H1 (cell line): Measurements from ENCODE around the gene DOK7. TPM values are rescaled to one million over a fixed set of nuclear protein-coding genes. Genes with fewer than 3 reads are reported as not detected.
A peak's percentile ranks its signal among the peaks of the same experiment; 100 is the strongest.

Source experiments
- CTCF ChIA-PET: fragments of 300-600 bp; sonication (Branson Sonifier 250); formaldehyde crosslinking; loops from one replicate; lab custom pipeline; 2021; ENCODE audit not compliant: partially characterized antibody; lab: Charles Lee
- POLR2A ChIA-PET: fragments of 300-600 bp; sonication (Branson Sonifier 250); formaldehyde crosslinking; loops from one replicate; lab custom pipeline; 2021; ENCODE audit warnings: inconsistent platforms; ENCODE audit not compliant: partially characterized antibody; lab: Charles Lee
- DNase-seq, 2 experiments: peaks; one replicate each; pipeline versions ENCODE4 v3.0.0 to v3.0.0-alpha.2; 2010 to 2022; ENCODE audit warnings: low spot score in 2 of 2, low read depth in 1 of 2, mixed read lengths in 1 of 2
- FAIRE-seq: peaks from 2 replicates; lab custom pipeline; 2011; peaks lifted over from hg19 to GRCh38; lab: Jason Lieb, UNC
- H2AFZ ChIP-seq: 2 replicates; pipeline ENCODE4 v1.8.1; 2012; ENCODE audit warnings: low read length, inconsistent platforms
- H2AK5ac ChIP-seq: 2 replicates; pipeline ENCODE4 v1.6.1; 2013; ENCODE audit warnings: low read depth, low read length
- H2BK120ac ChIP-seq: replicated peaks from 2 replicates; pipeline ENCODE3; 2013; ENCODE audit warnings: low read depth, low read length, inconsistent platforms
- H2BK12ac ChIP-seq: 2 replicates; pipeline ENCODE4 v1.6.1; 2013; ENCODE audit warnings: low read depth, low read length
- H2BK15ac ChIP-seq: 2 replicates; pipeline ENCODE4 v1.6.1; 2013; ENCODE audit warnings: low read length
- H2BK20ac ChIP-seq: 2 replicates; pipeline ENCODE4 v1.6.1; 2013; ENCODE audit warnings: low read length
- H2BK5ac ChIP-seq: 2 replicates; pipeline ENCODE4 v1.6.1; 2013; ENCODE audit warnings: low read depth, low read length
- H3K14ac ChIP-seq: 2 replicates; pipeline ENCODE4 v1.6.1; 2013; ENCODE audit warnings: inconsistent platforms; ENCODE audit not compliant: insufficient read length
- H3K18ac ChIP-seq: 2 replicates; pipeline ENCODE4 v1.6.1; 2013; ENCODE audit warnings: low read length; ENCODE audit errors: extremely low read depth
- H3K23ac ChIP-seq: 2 replicates; pipeline ENCODE4 v1.6.1; 2013; ENCODE audit warnings: inconsistent platforms; ENCODE audit not compliant: insufficient read length
- H3K23me2 ChIP-seq: 2 replicates; pipeline ENCODE4 v1.6.1; 2013; ENCODE audit warnings: low read depth, low read length
- H3K27ac ChIP-seq: 2 replicates; pipeline ENCODE4 v1.6.1; 2011; ENCODE audit warnings: low read depth, low read length, inconsistent platforms
- H3K27me3 ChIP-seq, 4 experiments: replicated peaks in 1 of 4; 1 replicate in 1 of 4; 2 replicates in 3 of 4; pipeline versions ENCODE4 v1.6.1 to v1.8.1; 2011 to 2013; ENCODE audit warnings: low read length in 3 of 4, mild to moderate bottlenecking in 3 of 4, inconsistent platforms in 2 of 4, mixed read lengths in 2 of 4, moderate library complexity in 1 of 4; ENCODE audit not compliant: control insufficient read depth in 3 of 4, insufficient read depth in 3 of 4; ENCODE audit errors: extremely low read depth in 1 of 4
- H3K36me3 ChIP-seq, 4 experiments: 2 replicates each; pipeline versions ENCODE4 v1.6.1 to v1.8.1; 2011 to 2013; ENCODE audit warnings: mild to moderate bottlenecking in 4 of 4, low read length in 3 of 4, moderate library complexity in 2 of 4, control low read depth in 1 of 4, inconsistent platforms in 1 of 4; ENCODE audit not compliant: insufficient read depth in 4 of 4, control insufficient read depth in 2 of 4
- H3K4ac ChIP-seq: replicated peaks from 2 replicates; pipeline ENCODE3; 2013; ENCODE audit warnings: low read length, low read depth, mixed read lengths, inconsistent platforms; ENCODE audit not compliant: insufficient read length
- H3K4me1 ChIP-seq, 4 experiments: replicated peaks in 1 of 4; 1 replicate in 1 of 4; 2 replicates in 3 of 4; pipeline versions ENCODE4 v1.6.1 to v1.8.1; 2011 to 2013; ENCODE audit warnings: low read length in 3 of 4, inconsistent platforms in 2 of 4, mixed read lengths in 1 of 4; ENCODE audit not compliant: insufficient read depth in 4 of 4, control insufficient read depth in 3 of 4
- H3K4me2 ChIP-seq, 2 experiments: 2 replicates each; pipeline versions ENCODE4 v1.6.1 to v1.8.1; 2011 to 2013; ENCODE audit warnings: low read depth in 2 of 2, low read length in 2 of 2, control low read depth in 1 of 2, inconsistent platforms in 1 of 2, mild to moderate bottlenecking in 1 of 2; ENCODE audit not compliant: insufficient read depth in 1 of 2
- H3K4me3 ChIP-seq, 4 experiments: fragments of 200-600, 300-600 bp in 1 of 4; sonication (generic), shearing (Covaris generic), sonication (Bioruptor Twin) in 1 of 4; 2 replicates each; pipeline versions ENCODE4 v1.5.1 to v1.8.1; 2011 to 2016; ENCODE audit warnings: low read length in 4 of 4, low read depth in 3 of 4, control low read depth in 2 of 4, inconsistent platforms in 2 of 4, mild to moderate bottlenecking in 2 of 4, mixed read lengths in 1 of 4, moderate library complexity in 1 of 4; ENCODE audit not compliant: insufficient read depth in 2 of 4; ENCODE audit errors: extremely low read depth in 1 of 4
- H3K56ac ChIP-seq: replicated peaks from 2 replicates; pipeline ENCODE3; 2013; ENCODE audit warnings: low read depth, mild to moderate bottlenecking, mixed read lengths, low read length, inconsistent platforms; ENCODE audit not compliant: insufficient read length
- H3K79me1 ChIP-seq: 2 replicates; pipeline ENCODE4 v1.6.1; 2013; ENCODE audit warnings: low read depth, low read length, control low read depth
- H3K79me2 ChIP-seq, 2 experiments: 2 replicates each; pipeline versions ENCODE4 v1.6.1 to v1.8.1; 2012 to 2013; ENCODE audit warnings: low read length in 2 of 2, mild to moderate bottlenecking in 2 of 2, inconsistent platforms in 1 of 2; ENCODE audit not compliant: insufficient read depth in 2 of 2, control insufficient read depth in 1 of 2
- H3K9ac ChIP-seq, 4 experiments: replicated peaks in 1 of 4; 1 replicate in 1 of 4; 2 replicates in 3 of 4; pipeline versions ENCODE4 v1.6.1 to v1.8.1; 2011 to 2013; ENCODE audit warnings: low read depth in 3 of 4, low read length in 3 of 4, control low read depth in 2 of 4, mild to moderate bottlenecking in 2 of 4, moderate library complexity in 2 of 4, inconsistent platforms in 1 of 4; ENCODE audit errors: extremely low read depth in 1 of 4
- H3K9me3 ChIP-seq, 2 experiments: 2 replicates each; pipeline versions ENCODE4 v1.6.1 to v1.8.1; 2012 to 2013; ENCODE audit warnings: mild to moderate bottlenecking in 2 of 2, moderate library complexity in 2 of 2, control low read depth in 1 of 2, inconsistent platforms in 1 of 2, low read depth in 1 of 2, low read length in 1 of 2, mixed read lengths in 1 of 2; ENCODE audit not compliant: insufficient read depth in 2 of 2
- H4K20me1 ChIP-seq, 2 experiments: replicated peaks in 1 of 2; 2 replicates each; pipeline versions ENCODE3 to v1.8.1; 2011 to 2013; ENCODE audit warnings: inconsistent platforms in 2 of 2, low read length in 2 of 2, mild to moderate bottlenecking in 1 of 2; ENCODE audit not compliant: insufficient read depth in 2 of 2, control insufficient read depth in 1 of 2
- H4K5ac ChIP-seq: 2 replicates; pipeline ENCODE4 v1.6.1; 2013; ENCODE audit warnings: low read length, low read depth, mixed read lengths, inconsistent platforms; ENCODE audit not compliant: insufficient read length
- H4K8ac ChIP-seq: 2 replicates; pipeline ENCODE4 v1.8.0; 2013; ENCODE audit warnings: mild to moderate bottlenecking, moderate library complexity, low read length, inconsistent platforms; ENCODE audit not compliant: insufficient read depth; ENCODE audit errors: extremely low read depth
- H4K91ac ChIP-seq: replicated peaks from 2 replicates; pipeline ENCODE3; 2013; ENCODE audit warnings: low read length, mixed read lengths, inconsistent platforms; ENCODE audit not compliant: insufficient read length
- ATF2 ChIP-seq: IDR thresholded peaks from 2 replicates; pipeline ENCODE4 v1.6.1; 2012; ENCODE audit warnings: low read length, inconsistent platforms
- BCL11A ChIP-seq, 2 experiments: IDR thresholded peaks; one replicate each; pipeline ENCODE4 v1.6.1; 2011; ENCODE audit warnings: low read depth in 2 of 2, low read length in 2 of 2, mild to moderate bottlenecking in 2 of 2
- CHD1 ChIP-seq: IDR thresholded peaks from 2 replicates; pipeline ENCODE4 v1.6.1; 2012; ENCODE audit warnings: low read depth, low read length, improper control_type of control experiment
- EP300 ChIP-seq, 2 experiments: IDR thresholded peaks; 1 replicate in 1 of 2; 2 replicates in 1 of 2; pipeline ENCODE4 v1.6.1; 2011 to 2012; ENCODE audit warnings: low read depth in 2 of 2, low read length in 2 of 2, mild to moderate bottlenecking in 2 of 2, borderline replicate concordance in 1 of 2, inconsistent platforms in 1 of 2, moderate library complexity in 1 of 2
- HDAC6 ChIP-seq: IDR thresholded peaks from one replicate; pipeline ENCODE4 v1.7.1; 2012; ENCODE audit warnings: low read depth, mild to moderate bottlenecking, inconsistent platforms, low read length, moderate library complexity
- POLR2AphosphoS5 ChIP-seq: IDR thresholded peaks from 2 replicates; pipeline ENCODE4 v1.6.1; 2011; ENCODE audit warnings: low read depth, low read length
- SAP30 ChIP-seq: fragments of 300-600 bp; sonication (generic); IDR thresholded peaks from 2 replicates; pipeline ENCODE4 v1.7.1; 2012; ENCODE audit warnings: low read length, moderate library complexity, mild to moderate bottlenecking, inconsistent platforms; ENCODE audit not compliant: insufficient read depth, insufficient replicate concordance
- YY1 ChIP-seq: IDR thresholded peaks from 2 replicates; pipeline ENCODE4 v1.6.1; 2011; ENCODE audit warnings: low read depth, mild to moderate bottlenecking, low read length
- WGBS, 2 experiments: shearing (Covaris generic) in 1 of 2; methylation state at CpG; one replicate each; pipeline versions ENCODE4 v1.1.6 to v1.1.7; 2013 to 2015; ENCODE audit warnings: low lambda C conversion rate in 2 of 2, mixed read lengths in 2 of 2, inconsistent platforms in 1 of 2, low coverage in 1 of 2, missing lambda C conversion rate in 1 of 2; ENCODE audit not compliant: insufficient replicate concordance in 2 of 2, insufficient coverage in 1 of 2, insufficient read length in 1 of 2; ENCODE audit errors: extremely low coverage in 1 of 2, missing lambda C conversion rate in 1 of 2; 5-methylcytosine and 5-hydroxymethylcytosine counted together
- polyA plus RNA-seq, 7 experiments: library from polyadenylated mRNA; depleted of rRNA in 3 of 7; stranded (reverse) in 5 of 7; unstranded in 2 of 7; fragments of >200 nt in 5 of 7; fragments of 200-250 nt in 2 of 7; gene quantifications; 1 replicate in 5 of 7; 2 replicates in 1 of 7; 4 replicates in 1 of 7; pipeline versions ENCODE4 v1.2.1 to v1.2.3, GENCODE V29; 2011 to 2013; ENCODE audit warnings: missing spikeins in 2 of 7, mixed read lengths in 2 of 7
- total RNA-seq: library from RNA; stranded (reverse); fragmentation: NEBNext Ultra II Directional; extraction: Animal tissue kit (Norgen Biotek cat#: 25700); gene quantifications from 2 replicates; pipeline ENCODE4 v1.2.1, GENCODE V29; 2021

Gene DOK7
- total and polyA plus RNA-seq, 2 of the 8 experiments (the other 6 are each of a cell fraction or from before 2014, with no cell fraction given), result 0.32 TPM; not detected in 1

GRCh38 chr4:3466691-3467600, 3.8 kb downstream of the DOK7 start:
- Histone ChIP-seq H3K27me3 (peaks cover 5 to 60% (median 42%) of the 10 kb centered on the region in 4 experiments), H3K9ac (no peak overlapping the region), H4K8ac (peak overlapping the region; percentile 57; the same call in 1 of the 2 replicates), H3K4me1 (peaks cover 0 to 6% (median 0%) of the 10 kb centered on the region in 4 experiments; a peak in 1 of 7 replicates), H3K79me2 (no peaks in the 10 kb centered on the region), H3K36me3 (no peaks in the 10 kb centered on the region), H4K91ac (no peak overlapping the region), H2BK5ac (no peak overlapping the region; the same call in 1 of the 2 replicates), H3K4me2 (no peak overlapping the region), H2AFZ (no peak overlapping the region), H3K4me3 (no peak overlapping the region), H2BK120ac (no peak overlapping the region), H3K79me1 (peaks cover 6% of the 10 kb centered on the region; the same call in 1 of the 2 replicates), H2AK5ac (0 out of 2 replicates have a peak overlapping the region, but pooled peaks have one; percentile 53), H2BK12ac (peak overlapping the region; percentile 55; the same call in 1 of the 2 replicates), H3K27ac (no peak overlapping the region), H3K18ac (no peak overlapping the region; the same call in 1 of the 2 replicates), H3K23me2 (peaks cover 5% of the 10 kb centered on the region), H2BK20ac (no peak overlapping the region), H3K14ac (no peak overlapping the region), H3K9me3 (peaks cover 0 to 6% of the 10 kb centered on the region in 2 experiments; a peak in 2 of 4 replicates), H4K20me1 (peaks cover 0 to 17% of the 10 kb centered on the region in 2 experiments), H3K23ac (no peak overlapping the region), H2BK15ac (peak overlapping the region; percentile 98; the same call in 1 of the 2 replicates), H4K5ac (no peak overlapping the region), H3K4ac (no peak overlapping the region), H3K56ac (no peak overlapping the region)
- FAIRE-seq (no peak), DNase-seq (no peak)
- ChIA-PET CTCF (interaction anchor here (1.0 to 3.6 kb wide), 10 partner anchors 10 to 227 kb away, joined by 3 to 48 read pairs (median 3); no protein-coding TSS in a partner anchor), POLR2A (interaction anchor here (1.2 kb wide), 1 partner anchor 27 kb away, joined by 4 read pairs; no protein-coding TSS in a partner anchor)
- 89% methylated on average over 21 of the region's 40 CpGs; no CpG with 5 or more reads in 1 of the 2 experiments for WGBS, 2 experiments
- no peak for TF ChIP-seq EP300 (IDR thresholded peaks at IDR 0.05; ENCODE audit: borderline replicate concordance in 1 of 2, low read depth in 2 of 2, low read length in 2 of 2)
- no peak for TF ChIP-seq CHD1
- TF ChIP-seq ATF2, result no peak
- TF ChIP-seq POLR2AphosphoS5, result no peak
- TF ChIP-seq SAP30, result no peak
- no peak for TF ChIP-seq YY1
- TF ChIP-seq BCL11A (IDR thresholded peaks at IDR 0.05; ENCODE audit: low read depth in 2 of 2, low read length in 2 of 2), result no peak
- no peak for TF ChIP-seq HDAC6
